T-helper 2 cell treated with Interferon-gamma antibody and Interleukin-4, amounts not matched to agents 5 μg/mL and 100 μg/mL, for 36 hours (primary cell): ENCODE measurements around the gene RCAN2.
A peak's percentile ranks its signal among the peaks of the same experiment; 100 is the strongest.

Experiments
- DNase-seq: peaks from one replicate; pipeline ENCODE4 v3.0.0; 2021; ENCODE audit warnings: low spot score
- H3K27ac Mint-ChIP-seq: one replicate; pipeline ENCODE4 v1.8.0; 2021; ENCODE audit warnings: mild to moderate bottlenecking, mixed read lengths
- H3K27me3 Mint-ChIP-seq: one replicate; pipeline ENCODE4 v1.8.0; 2021; ENCODE audit warnings: low read depth, mixed read lengths
- H3K36me3 Mint-ChIP-seq: one replicate; pipeline ENCODE4 v1.8.0; 2021; ENCODE audit warnings: low read depth, mixed read lengths
- H3K4me1 Mint-ChIP-seq: one replicate; pipeline ENCODE4 v1.8.0; 2021; ENCODE audit warnings: low read depth, mixed read lengths
- H3K4me3 Mint-ChIP-seq: one replicate; pipeline ENCODE4 v1.8.0; 2022; ENCODE audit warnings: mild to moderate bottlenecking, moderate library complexity, mixed read lengths
- H3K9me3 Mint-ChIP-seq: one replicate; pipeline ENCODE4 v1.8.0; 2021; ENCODE audit warnings: mixed read lengths

Gene RCAN2

DNA sequence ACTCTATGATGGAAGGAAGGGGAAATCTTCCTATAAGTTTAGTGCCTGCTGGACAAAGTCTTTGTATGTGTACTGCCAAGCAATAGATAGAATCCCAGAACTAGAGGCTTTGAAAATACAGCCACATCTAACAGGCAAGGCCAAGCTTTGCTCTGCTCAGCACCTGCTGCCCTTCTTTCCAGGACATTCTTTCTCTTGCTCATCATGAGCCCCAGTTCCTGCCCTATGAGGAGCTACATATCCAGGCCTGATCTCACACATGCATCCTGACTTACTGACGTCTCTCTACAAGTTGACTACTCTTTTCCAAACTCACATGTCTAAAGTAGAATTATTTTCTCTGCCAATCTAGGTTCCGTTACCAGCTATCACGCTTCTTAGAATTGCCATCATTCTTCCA, 256.0 kb downstream of the RCAN2 start:
- no peaks in the 10 kb centered on the region for H3K4me1 Mint-ChIP-seq
- H3K9me3 Mint-ChIP-seq: peaks cover 4% of the 10 kb centered on the region
- DNase-seq: no peak
- H3K4me3 Mint-ChIP-seq: no peak overlapping the region
- H3K27me3 Mint-ChIP-seq: peaks cover 8% of the 10 kb centered on the region
- H3K36me3 Mint-ChIP-seq: no peaks in the 10 kb centered on the region
- no peak overlapping the region for H3K27ac Mint-ChIP-seq

DNA sequence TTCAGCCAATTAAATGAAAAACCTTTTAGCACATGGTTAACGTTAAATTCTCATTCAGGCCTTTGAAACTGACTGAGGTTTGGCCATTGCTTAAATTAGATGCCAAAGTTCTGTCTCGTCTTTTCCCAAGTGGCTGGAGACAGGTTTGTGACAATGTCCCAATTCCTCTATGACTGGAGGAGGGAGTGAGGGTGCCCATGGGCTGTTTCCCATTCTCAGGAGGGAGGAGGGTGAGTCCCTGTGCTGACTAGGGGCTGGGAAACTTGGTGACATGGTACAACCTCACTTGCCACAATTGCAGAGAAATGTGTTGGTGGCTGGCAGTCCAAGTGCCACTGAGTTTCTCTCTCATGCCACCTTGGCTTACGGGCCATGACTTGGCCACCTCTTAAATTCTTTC, 256.5 kb downstream of the RCAN2 start:
- H3K36me3 Mint-ChIP-seq: no peaks in the 10 kb centered on the region
- H3K4me1 Mint-ChIP-seq: no peaks in the 10 kb centered on the region
- H3K9me3 Mint-ChIP-seq: peaks cover 4% of the 10 kb centered on the region
- no peak overlapping the region for H3K4me3 Mint-ChIP-seq
- no peak overlapping the region for H3K27ac Mint-ChIP-seq
- peaks cover 8% of the 10 kb centered on the region for H3K27me3 Mint-ChIP-seq
- DNase-seq: no peak

- no peaks in the 10 kb centered on the region for H3K36me3 Mint-ChIP-seq
- DNase-seq: no peak
- H3K4me1 Mint-ChIP-seq: no peaks in the 10 kb centered on the region
- peaks cover 5% of the 10 kb centered on the region for H3K27me3 Mint-ChIP-seq
- H3K9me3 Mint-ChIP-seq: peaks cover 4% of the 10 kb centered on the region
- no peak overlapping the region for H3K27ac Mint-ChIP-seq
- no peak overlapping the region for H3K4me3 Mint-ChIP-seq
Measured at GRCh38 chr6:46234156-46234556, 257.1 kb downstream of the RCAN2 start.

DNA sequence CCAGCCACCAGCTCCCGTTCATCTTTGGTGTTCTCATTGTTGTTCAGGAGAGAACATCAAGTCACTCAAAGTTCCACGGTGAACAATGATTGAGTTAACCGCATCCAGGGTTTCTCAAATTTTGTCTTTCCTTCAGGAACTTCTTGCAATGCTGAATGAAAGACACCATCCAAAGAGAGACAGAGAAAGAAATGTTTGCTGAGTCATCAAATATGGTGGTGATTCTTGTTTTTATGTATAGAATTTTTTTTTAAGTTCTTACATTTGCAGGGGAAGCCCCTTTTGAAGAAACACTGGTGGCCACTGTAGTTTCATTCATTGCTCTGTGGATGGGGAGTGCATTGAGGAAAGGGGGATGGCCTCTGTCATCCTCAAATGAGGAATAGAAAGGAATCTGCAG, 258.1 kb downstream of the RCAN2 start:
- Mint-ChIP-seq H3K27ac (no peak overlapping the region), H3K27me3 (peaks cover 4% of the 10 kb centered on the region), H3K4me3 (no peak overlapping the region), H3K4me1 (no peaks in the 10 kb centered on the region), H3K9me3 (peaks cover 4% of the 10 kb centered on the region), H3K36me3 (no peaks in the 10 kb centered on the region)
- no peak for DNase-seq

- Mint-ChIP-seq H3K27ac (no peak overlapping the region), H3K36me3 (no peaks in the 10 kb centered on the region), H3K9me3 (no peaks in the 10 kb centered on the region), H3K4me3 (no peak overlapping the region), H3K4me1 (no peaks in the 10 kb centered on the region), H3K27me3 (peaks cover 20% of the 10 kb centered on the region)
- no peak for DNase-seq
Measured at GRCh38 chr6:46222286-46222685, 269.0 kb downstream of the RCAN2 start.

- Mint-ChIP-seq H3K4me1 (no peaks in the 10 kb centered on the region), H3K9me3 (no peaks in the 10 kb centered on the region), H3K4me3 (no peak overlapping the region), H3K27me3 (peaks cover 20% of the 10 kb centered on the region), H3K27ac (no peak overlapping the region), H3K36me3 (no peaks in the 10 kb centered on the region)
- DNase-seq: no peak
Measured at GRCh38 chr6:46221222-46221793, 269.9 kb downstream of the RCAN2 start.

GRCh38 chr6:46220352-46221221, 270.7 kb downstream of the RCAN2 start:
- no peak overlapping the region for H3K4me3 Mint-ChIP-seq
- H3K4me1 Mint-ChIP-seq: no peaks in the 10 kb centered on the region
- H3K27me3 Mint-ChIP-seq: peaks cover 17% of the 10 kb centered on the region
- no peaks in the 10 kb centered on the region for H3K9me3 Mint-ChIP-seq
- no peaks in the 10 kb centered on the region for H3K36me3 Mint-ChIP-seq
- peak; percentile 23 for DNase-seq
- H3K27ac Mint-ChIP-seq: no peak overlapping the region

- peaks cover 17% of the 10 kb centered on the region for H3K27me3 Mint-ChIP-seq
- H3K9me3 Mint-ChIP-seq: no peaks in the 10 kb centered on the region
- H3K4me1 Mint-ChIP-seq: no peaks in the 10 kb centered on the region
- DNase-seq: no peak
- H3K36me3 Mint-ChIP-seq: no peaks in the 10 kb centered on the region
- no peak overlapping the region for H3K27ac Mint-ChIP-seq
- H3K4me3 Mint-ChIP-seq: no peak overlapping the region
Measured at GRCh38 chr6:46219661-46220060, 271.6 kb downstream of the RCAN2 start.

- Mint-ChIP-seq H3K36me3 (no peaks in the 10 kb centered on the region), H3K9me3 (no peaks in the 10 kb centered on the region), H3K4me3 (no peak overlapping the region), H3K27me3 (peaks cover 17% of the 10 kb centered on the region), H3K4me1 (no peaks in the 10 kb centered on the region), H3K27ac (no peak overlapping the region)
- no peak for DNase-seq
Measured at GRCh38 chr6:46218457-46218856, 272.8 kb downstream of the RCAN2 start.

GRCh38 chr6:46217671-46218131, 273.5 kb downstream of the RCAN2 start:
- no peaks in the 10 kb centered on the region for H3K36me3 Mint-ChIP-seq
- peaks cover 17% of the 10 kb centered on the region for H3K27me3 Mint-ChIP-seq
- DNase-seq: no peak
- H3K27ac Mint-ChIP-seq: no peak overlapping the region
- H3K4me1 Mint-ChIP-seq: no peaks in the 10 kb centered on the region
- no peak overlapping the region for H3K4me3 Mint-ChIP-seq
- no peaks in the 10 kb centered on the region for H3K9me3 Mint-ChIP-seq

DNA sequence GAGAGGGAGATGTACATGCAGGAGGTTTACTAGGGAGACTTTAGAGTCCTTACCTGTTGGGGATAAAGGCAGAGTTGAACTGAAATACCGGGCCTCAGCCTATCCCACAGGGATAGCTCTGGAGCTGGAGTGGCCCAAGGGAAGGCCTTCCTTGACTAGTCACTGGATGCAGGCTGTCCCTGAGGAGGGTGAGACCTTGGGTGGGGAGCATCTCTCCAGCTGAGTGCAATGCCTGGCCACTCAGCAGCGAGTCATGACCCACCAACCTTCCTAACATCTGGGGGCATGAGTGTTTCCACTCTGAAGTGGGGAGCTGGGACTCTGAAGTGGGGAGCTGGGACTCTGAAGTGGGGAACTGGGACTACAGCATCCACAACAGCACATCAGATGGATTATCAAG, 274.4 kb downstream of the RCAN2 start:
- H3K36me3 Mint-ChIP-seq: no peaks in the 10 kb centered on the region
- no peaks in the 10 kb centered on the region for H3K9me3 Mint-ChIP-seq
- no peak for DNase-seq
- peaks cover 17% of the 10 kb centered on the region for H3K27me3 Mint-ChIP-seq
- H3K4me3 Mint-ChIP-seq: no peak overlapping the region
- H3K4me1 Mint-ChIP-seq: no peaks in the 10 kb centered on the region
- H3K27ac Mint-ChIP-seq: no peak overlapping the region

DNA sequence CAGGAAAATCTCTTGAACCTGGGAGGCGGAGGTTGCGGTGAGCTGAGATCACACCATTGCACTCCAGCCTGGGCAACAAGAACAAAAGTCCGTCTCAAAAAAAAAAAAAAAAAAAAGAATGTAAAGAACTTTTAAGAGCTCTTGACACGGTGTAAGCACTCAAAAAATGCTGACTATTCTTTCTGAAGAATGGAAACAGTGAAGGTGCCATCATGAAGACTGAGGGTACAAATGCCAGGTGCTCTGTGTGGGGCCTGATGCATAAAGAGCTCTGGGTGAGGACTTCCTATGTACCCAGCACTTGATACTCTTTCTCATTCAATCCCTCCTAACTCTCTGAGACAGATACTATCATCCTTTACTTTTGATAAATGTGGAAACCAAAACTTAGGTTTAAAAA, 275.5 kb downstream of the RCAN2 start:
- Mint-ChIP-seq H3K4me3 (no peak overlapping the region), H3K27ac (no peak overlapping the region)

GRCh38 chr6:46215213-46215612, 276.0 kb downstream of the RCAN2 start:
- Mint-ChIP-seq H3K27ac (no peak overlapping the region), H3K4me1 (no peaks in the 10 kb centered on the region), H3K4me3 (no peak overlapping the region), H3K27me3 (peaks cover 10% of the 10 kb centered on the region), H3K9me3 (no peaks in the 10 kb centered on the region), H3K36me3 (no peaks in the 10 kb centered on the region)
- no peak for DNase-seq

More for the DNA sequence above, 275.5 kb downstream of the RCAN2 start:
- no peaks in the 10 kb centered on the region for H3K36me3 Mint-ChIP-seq
- no peak for DNase-seq
- H3K9me3 Mint-ChIP-seq: no peaks in the 10 kb centered on the region
- H3K27me3 Mint-ChIP-seq: peaks cover 14% of the 10 kb centered on the region
- H3K4me1 Mint-ChIP-seq: no peaks in the 10 kb centered on the region

DNA sequence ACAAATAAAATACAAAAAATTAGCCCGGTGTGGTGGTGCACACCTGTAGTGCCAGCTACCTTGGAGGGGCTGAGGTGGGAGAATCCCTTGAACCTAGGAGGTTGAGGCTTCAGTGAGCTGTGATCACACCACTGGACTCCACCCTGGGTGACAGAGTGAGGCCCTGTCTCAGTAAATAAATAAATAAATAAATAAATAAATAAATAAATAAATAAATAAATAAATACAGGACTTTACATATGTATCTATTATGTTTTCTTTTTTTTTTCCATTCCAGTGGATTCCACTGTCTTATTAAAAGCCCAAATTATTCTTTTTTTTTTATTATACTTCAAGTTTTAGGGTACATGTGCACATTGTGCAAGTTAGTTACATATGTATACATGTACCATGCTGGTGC, 279.3 kb downstream of the RCAN2 start:
- no peak for DNase-seq
- Mint-ChIP-seq H3K27me3 (peaks cover 8% of the 10 kb centered on the region), H3K36me3 (no peaks in the 10 kb centered on the region)

More for the DNA sequence above, 279.3 kb downstream of the RCAN2 start:
- H3K27ac Mint-ChIP-seq: no peak overlapping the region
- H3K4me3 Mint-ChIP-seq: no peak overlapping the region
- no peaks in the 10 kb centered on the region for H3K9me3 Mint-ChIP-seq
- no peaks in the 10 kb centered on the region for H3K4me1 Mint-ChIP-seq
